B cell (primary cell): Measurements from ENCODE around the gene ZDHHC14. TPM values are rescaled to one million over a fixed set of nuclear protein-coding genes. Genes with fewer than 3 reads are reported as not detected.

ENCODE experiments used
- ATAC-seq: fragments of 200-7000 bp; cut with Tn5 transposase; one replicate; pipeline ENCODE4 v1.10.0; 2021; ENCODE audit warnings: low read depth, mild to moderate bottlenecking, moderate number of reproducible peaks, moderate library complexity
- CTCF ChIA-PET: fragments of 350-600 bp; sonication (Branson Sonifier 250); formaldehyde crosslinking; loops from one replicate; lab custom pipeline; 2021; ENCODE audit warnings: antibody characterized with exemption, inconsistent platforms; lab: Charles Lee
- POLR2A ChIA-PET: fragments of 350-600 bp; sonication (Branson Sonifier 250); formaldehyde crosslinking; loops from one replicate; lab custom pipeline; 2021; ENCODE audit warnings: antibody characterized with exemption; lab: Charles Lee
- DNase-seq: peaks from one replicate; pipeline ENCODE4 v3.0.0; 2013
- H2AFZ ChIP-seq: 2 replicates; pipeline ENCODE4 v1.6.1; 2012; ENCODE audit warnings: mild to moderate bottlenecking, low read depth, low read length; ENCODE audit not compliant: insufficient read depth, poor library complexity, severe bottlenecking
- H3K27ac ChIP-seq, 2 donors: 1 replicate in 1 of 2; 2 replicates in 1 of 2; pipeline ENCODE4 v1.5.1; 2012 to 2013; ENCODE audit warnings: low read length in 2 of 2, mild to moderate bottlenecking in 2 of 2, moderate library complexity in 1 of 2
- H3K27me3 ChIP-seq, 4 experiments: fragments of 200-600 bp in 1 of 4; sonication (generic) in 1 of 4; replicated peaks in 1 of 4; 1 replicate in 2 of 4; 2 replicates in 2 of 4; pipeline versions ENCODE4 v1.6.1 to v1.7.0; 2013 to 2016; ENCODE audit warnings: low read length in 3 of 4, mild to moderate bottlenecking in 2 of 4, mixed read lengths in 1 of 4, moderate library complexity in 1 of 4; ENCODE audit not compliant: insufficient read depth in 4 of 4, control insufficient read depth in 3 of 4; ENCODE audit errors: control extremely low read depth in 1 of 4
- H3K36me3 ChIP-seq, 2 experiments: replicated peaks in 1 of 2; 1 replicate in 1 of 2; 2 replicates in 1 of 2; pipeline versions ENCODE4 v1.6.1 to v1.7.1; 2013; ENCODE audit warnings: low read length in 1 of 2; ENCODE audit not compliant: insufficient read depth in 2 of 2, control insufficient read depth in 1 of 2; ENCODE audit errors: control extremely low read depth in 1 of 2, extremely low read depth in 1 of 2
- H3K4me1 ChIP-seq, 2 donors: fragments of 200-600 bp in 1 of 2; sonication (generic) in 1 of 2; 1 replicate in 1 of 2; 2 replicates in 1 of 2; pipeline versions ENCODE4 v1.5.1 to v1.6.1; 2013 to 2017; ENCODE audit warnings: low read length in 2 of 2; ENCODE audit not compliant: control insufficient read depth in 2 of 2, insufficient read depth in 2 of 2
- H3K4me2 ChIP-seq: replicated peaks from 2 replicates; pipeline ENCODE3; 2012; ENCODE audit warnings: mild to moderate bottlenecking, low read depth, low read length; ENCODE audit not compliant: poor library complexity, severe bottlenecking
- H3K4me3 ChIP-seq, 5 experiments: fragments of 200-600 bp in 1 of 5; sonication (generic) in 1 of 5; 1 replicate in 3 of 5; 2 replicates in 2 of 5; pipeline versions ENCODE4 v1.5.1 to v1.7.0; 2011 to 2016; ENCODE audit warnings: low read length in 4 of 5, mild to moderate bottlenecking in 4 of 5, low read depth in 2 of 5, control low read depth in 1 of 5, moderate library complexity in 1 of 5; ENCODE audit not compliant: insufficient read depth in 1 of 5; ENCODE audit errors: control extremely low read depth in 1 of 5, extremely low read depth in 1 of 5
- H3K79me2 ChIP-seq: fragments of 200-600 bp; sonication (generic); one replicate; pipeline ENCODE4 v1.6.0; 2016; ENCODE audit warnings: low read length; ENCODE audit not compliant: control insufficient read depth, insufficient read depth
- H3K9ac ChIP-seq: fragments of 200-600 bp; sonication (generic); 2 replicates; pipeline ENCODE4 v1.6.1; 2017; ENCODE audit warnings: mild to moderate bottlenecking, low read length, moderate library complexity
- H3K9me3 ChIP-seq, 3 donors: one replicate each; pipeline versions ENCODE4 v1.6.1 to v1.7.1; 2013; ENCODE audit warnings: low read length in 2 of 3; ENCODE audit not compliant: control insufficient read depth in 2 of 3, insufficient read depth in 1 of 3; ENCODE audit errors: control extremely low read depth in 1 of 3
- H4K20me1 ChIP-seq: 2 replicates; pipeline ENCODE4 v1.6.0; 2012; ENCODE audit warnings: mild to moderate bottlenecking, low read length; ENCODE audit not compliant: insufficient read depth, control insufficient read depth, poor library complexity, severe bottlenecking
- H3K27ac Mint-ChIP-seq: one replicate; pipeline ENCODE4 v1.8.0; 2021; ENCODE audit warnings: mixed read lengths
- H3K27me3 Mint-ChIP-seq: one replicate; pipeline ENCODE4 v1.8.0; 2021; ENCODE audit warnings: mixed read lengths
- H3K4me1 Mint-ChIP-seq: one replicate; pipeline ENCODE4 v1.8.0; 2021; ENCODE audit warnings: mixed read lengths
- H3K4me3 Mint-ChIP-seq: one replicate; pipeline ENCODE4 v1.8.0; 2021; ENCODE audit warnings: mixed read lengths
- H3K9me3 Mint-ChIP-seq: one replicate; pipeline ENCODE4 v1.8.0; 2022; ENCODE audit warnings: mixed read lengths; ENCODE audit not compliant: insufficient read depth
- EZH2 ChIP-seq: IDR thresholded peaks from 2 replicates; pipeline ENCODE4 v1.6.1; 2012; ENCODE audit warnings: borderline replicate concordance, low read depth, mild to moderate bottlenecking, moderate library complexity, low read length; ENCODE audit not compliant: insufficient read depth, poor library complexity, severe bottlenecking
- WGBS: methylation state at CpG from one replicate; pipeline ENCODE4 v1.1.5; 2013; ENCODE audit warnings: missing lambda C conversion rate; ENCODE audit not compliant: insufficient coverage; 5-methylcytosine and 5-hydroxymethylcytosine counted together
- intact Hi-C: fragments of 100-400 bp; cut with micrococcal nuclease; formaldehyde crosslinking; loops from one replicate; pipeline ENCODE4 v1.10.0; 2022
- polyA plus RNA-seq: library from polyadenylated mRNA; depleted of rRNA; stranded (reverse); fragments of >200 nt; gene quantifications from 2 replicates; pipeline ENCODE4 v1.2.3, GENCODE V29; 2012
- total RNA-seq, 2 donors: library from RNA; stranded (reverse); fragments of 120-200 nt in 1 of 2; gene quantifications; 1 replicate in 1 of 2; 2 replicates in 1 of 2; pipeline versions ENCODE4 v1.2.3 to v1.2.4, GENCODE V29; 2013 to 2022
- TF ChIP-seq, protein P1 (sequence below): fragments of 200-600 bp; IDR thresholded peaks from one replicate; pipeline ENCODE4 v1.8.0; 2022; ENCODE audit warnings: antibody characterized with exemption, mild to moderate bottlenecking

ZDHHC14 gene
- total and polyA plus RNA-seq, 2 donors (not counting 1 experiment from before 2014, with no cell fraction given) = 8.8 to 50.4 TPM

DNA sequence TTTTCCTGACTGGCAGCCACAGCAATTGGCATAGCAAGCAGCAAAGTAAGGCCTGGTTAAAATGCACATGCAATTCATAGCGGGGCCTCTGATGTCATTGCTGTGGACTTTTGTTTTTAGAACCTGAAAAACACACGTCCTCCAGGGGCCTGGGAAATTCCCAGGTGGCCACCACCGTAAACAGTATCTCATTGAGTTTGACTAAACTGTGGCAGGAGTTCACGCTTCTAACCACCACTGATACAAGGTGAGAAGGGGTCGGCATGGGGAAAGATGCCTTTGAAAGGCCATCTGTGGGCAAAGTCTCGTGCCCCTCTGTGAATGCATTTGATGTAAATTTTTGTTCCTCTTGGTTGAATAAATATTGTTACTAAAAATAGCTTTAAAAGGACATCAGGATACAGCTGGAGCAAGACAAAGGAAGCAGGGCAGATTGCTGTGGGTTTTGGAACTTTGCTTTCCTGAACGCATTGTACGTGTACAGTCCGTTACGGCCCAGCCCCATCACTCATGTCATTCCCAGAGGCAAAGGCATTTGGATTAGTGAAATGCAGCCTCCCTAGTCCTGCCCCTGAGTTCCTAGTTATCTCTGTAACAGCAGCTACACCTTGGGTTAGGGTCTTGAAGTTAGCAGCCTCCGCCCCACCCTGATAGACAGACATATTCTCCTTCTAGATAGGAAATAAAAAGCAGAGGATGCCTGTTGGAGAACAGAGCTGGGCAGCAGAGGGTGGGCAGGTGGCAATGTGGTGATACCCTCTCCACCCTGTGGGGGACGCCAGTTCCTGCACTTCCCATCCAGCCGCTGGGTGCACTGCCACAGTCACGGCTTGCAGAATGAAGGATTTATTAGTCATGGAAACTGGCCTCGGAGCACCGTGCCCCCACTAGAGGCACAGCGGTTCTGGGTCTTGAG, 80.3 kb downstream of the ZDHHC14 start:
- peak overlapping the region; percentile 58 for H3K4me2 ChIP-seq
- peak overlapping the region; percentile 94 for H3K27ac Mint-ChIP-seq
- H3K4me3 Mint-ChIP-seq = peak overlapping the region; percentile 71
- no peaks in the 10 kb centered on the region for H3K9me3 ChIP-seq
- H2AFZ ChIP-seq = peak overlapping the region; percentile 49
- CTCF ChIA-PET = interaction anchor here (0.7 to 3.2 kb wide), 13 partner anchors 10 to 207 kb away, joined by 3 to 13 read pairs (median 5); no protein-coding TSS in a partner anchor
- DNase-seq (peak; percentile 84), ATAC-seq (peak; percentile 67)
- H3K27me3 ChIP-seq = no peaks in the 10 kb centered on the region
- no peaks in the 10 kb centered on the region for H3K27me3 Mint-ChIP-seq
- peaks cover 60 to 77% of the 10 kb centered on the region in 2 donors for H3K4me1 ChIP-seq
- H3K27ac ChIP-seq = peak overlapping the region; percentile 36 to 53
- 21% methylated on average over 8 of the region's 17 CpGs for WGBS
- H3K4me1 Mint-ChIP-seq = peaks cover 73% of the 10 kb centered on the region
- no peaks in the 10 kb centered on the region for H3K36me3 ChIP-seq
- TF ChIP-seq EZH2 = no peak
- TF ChIP-seq, protein P1, sequence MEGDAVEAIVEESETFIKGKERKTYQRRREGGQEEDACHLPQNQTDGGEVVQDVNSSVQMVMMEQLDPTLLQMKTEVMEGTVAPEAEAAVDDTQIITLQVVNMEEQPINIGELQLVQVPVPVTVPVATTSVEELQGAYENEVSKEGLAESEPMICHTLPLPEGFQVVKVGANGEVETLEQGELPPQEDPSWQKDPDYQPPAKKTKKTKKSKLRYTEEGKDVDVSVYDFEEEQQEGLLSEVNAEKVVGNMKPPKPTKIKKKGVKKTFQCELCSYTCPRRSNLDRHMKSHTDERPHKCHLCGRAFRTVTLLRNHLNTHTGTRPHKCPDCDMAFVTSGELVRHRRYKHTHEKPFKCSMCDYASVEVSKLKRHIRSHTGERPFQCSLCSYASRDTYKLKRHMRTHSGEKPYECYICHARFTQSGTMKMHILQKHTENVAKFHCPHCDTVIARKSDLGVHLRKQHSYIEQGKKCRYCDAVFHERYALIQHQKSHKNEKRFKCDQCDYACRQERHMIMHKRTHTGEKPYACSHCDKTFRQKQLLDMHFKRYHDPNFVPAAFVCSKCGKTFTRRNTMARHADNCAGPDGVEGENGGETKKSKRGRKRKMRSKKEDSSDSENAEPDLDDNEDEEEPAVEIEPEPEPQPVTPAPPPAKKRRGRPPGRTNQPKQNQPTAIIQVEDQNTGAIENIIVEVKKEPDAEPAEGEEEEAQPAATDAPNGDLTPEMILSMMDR = peak; percentile 31
- peaks cover 26% of the 10 kb centered on the region for H3K79me2 ChIP-seq
- POLR2A ChIA-PET = interaction anchor here (0.6 to 4.6 kb wide), 5 partner anchors 86 to 388 kb away, joined by 3 to 31 read pairs (median 7); no protein-coding TSS in a partner anchor
- H3K4me3 ChIP-seq = peak overlapping the region in 1 of 5 experiments; percentile 30
- H3K9me3 Mint-ChIP-seq = no peaks in the 10 kb centered on the region
- intact Hi-C loops = loop anchor here (1.0 to 10.0 kb wide), 6 partner anchors 64 to 206 kb away; no protein-coding TSS in a partner anchor
- no peaks in the 10 kb centered on the region for H4K20me1 ChIP-seq
- peak overlapping the region; percentile 28 for H3K9ac ChIP-seq
